HUDEP-2 (cell line): ENCODE data around the gene RAB43.

Experiments used
- DNase-seq, 76 experiments: peaks; one replicate each; lab custom pipeline; 2025; ENCODE audit not compliant: unreplicated experiment in 76 of 76; lab: John Stamatoyannopoulos, UW

Gene RAB43

DNA sequence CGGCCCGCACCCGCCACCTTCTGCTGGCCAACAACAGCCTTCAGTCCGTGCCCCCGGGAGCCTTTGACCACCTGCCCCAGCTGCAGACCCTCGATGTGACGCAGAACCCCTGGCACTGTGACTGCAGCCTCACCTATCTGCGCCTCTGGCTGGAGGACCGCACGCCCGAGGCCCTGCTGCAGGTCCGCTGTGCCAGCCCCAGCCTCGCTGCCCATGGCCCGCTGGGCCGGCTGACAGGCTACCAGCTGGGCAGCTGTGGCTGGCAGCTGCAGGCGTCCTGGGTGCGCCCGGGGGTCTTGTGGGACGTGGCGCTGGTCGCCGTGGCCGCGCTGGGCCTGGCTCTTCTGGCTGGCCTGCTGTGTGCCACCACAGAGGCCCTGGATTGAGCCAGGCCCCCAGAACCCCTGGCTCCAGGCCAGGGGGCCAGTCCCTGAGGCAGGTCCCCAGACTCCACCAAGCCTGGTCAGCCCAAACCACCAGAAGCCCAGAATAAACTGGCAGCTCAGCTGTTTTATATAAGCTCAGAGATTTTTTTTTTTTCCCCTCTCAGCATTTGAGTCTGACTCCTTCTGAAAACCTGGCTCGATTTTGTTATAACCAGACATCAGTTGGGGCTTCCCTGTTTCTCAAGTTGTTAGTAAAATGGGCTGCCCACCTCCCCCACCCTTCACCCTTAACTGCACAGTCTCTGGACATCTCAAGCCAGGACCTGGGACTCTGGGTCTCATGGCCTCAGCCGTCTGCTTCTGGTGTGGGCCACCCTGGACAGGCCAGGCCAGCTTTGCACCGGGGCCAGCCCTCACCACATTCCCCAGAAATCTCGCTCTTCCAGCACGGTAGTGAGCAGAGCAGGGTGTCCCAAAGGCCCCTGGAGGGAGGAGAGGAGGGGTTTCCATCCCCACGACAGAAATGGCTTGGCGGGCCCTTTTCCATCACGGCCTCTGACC is 59.4 kb downstream of the RAB43 start:
- DNase-seq: no peak

- no peak for DNase-seq
These were observed 60.3 kb downstream of the RAB43 start for GRCh38 chr3:129061023-129061887.

- DNase-seq: no peak
These were observed 61.2 kb downstream of the RAB43 start, which contains the start of gene GP9 for GRCh38 chr3:129060276-129061022. TSS of gene GP9 (plus strand) at chr3:129060779. CDS start at chr3:129061740, 961 bp downstream.

- no peak for DNase-seq
These were observed 62.2 kb downstream of the RAB43 start for GRCh38 chr3:129059311-129059958.

GRCh38 chr3:129058441-129059200 is 63.0 kb downstream of the RAB43 start:
- peak in 18 of 76 experiments; percentile 2 to 36 (median 19) for DNase-seq

DNA sequence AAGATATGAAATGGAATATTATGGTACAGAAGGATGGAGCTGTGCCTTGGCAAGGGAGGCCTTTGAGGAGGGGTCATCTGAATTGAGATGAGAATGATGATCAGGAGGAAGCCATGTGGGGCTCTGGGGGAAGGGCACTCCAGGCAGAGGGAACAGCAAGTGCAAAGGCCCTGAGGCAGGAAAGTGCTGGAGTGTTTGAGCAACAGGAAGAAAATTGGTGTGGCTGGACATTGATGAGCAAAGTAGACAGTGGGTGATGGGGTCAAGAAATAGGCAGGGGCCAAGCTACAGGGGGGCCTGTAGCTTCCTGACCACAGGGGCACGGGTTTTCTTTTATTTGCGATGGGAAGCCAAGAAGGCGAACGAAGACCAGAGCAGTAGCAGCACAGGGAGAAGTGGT is 64.4 kb downstream of the RAB43 start:
- DNase-seq: no peak

- peak in 74 of 76 experiments; percentile 11 to 85 (median 57) for DNase-seq
These were observed 65.0 kb downstream of the RAB43 start for GRCh38 chr3:129056451-129057173.

DNA sequence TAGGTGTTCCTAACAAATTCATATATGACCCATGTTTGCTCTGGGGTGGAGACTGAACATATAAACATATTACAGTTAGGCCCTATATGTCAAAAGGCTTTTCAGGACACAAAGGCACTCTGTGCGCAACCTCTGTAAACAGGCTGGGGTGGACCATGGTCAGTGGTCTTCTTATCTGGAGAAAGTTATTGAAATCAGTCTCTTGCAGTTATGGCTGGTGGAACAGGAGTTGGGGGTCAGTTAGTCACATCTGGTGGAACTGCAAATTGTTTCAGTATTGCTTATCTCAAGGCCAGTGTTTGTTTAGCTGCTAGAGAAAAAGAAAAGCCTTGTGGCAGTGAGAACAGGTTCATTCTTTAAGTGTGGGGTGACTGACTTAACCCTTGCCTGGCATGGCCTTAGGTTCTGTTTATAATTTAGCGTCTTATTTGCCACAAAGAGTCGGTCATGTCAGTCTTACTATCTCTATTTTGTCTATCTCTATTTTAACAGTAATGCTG is 66.9 kb downstream of the RAB43 start:
- DNase-seq: peak in 27 of 76 experiments; percentile 5 to 59 (median 28)

DNA sequence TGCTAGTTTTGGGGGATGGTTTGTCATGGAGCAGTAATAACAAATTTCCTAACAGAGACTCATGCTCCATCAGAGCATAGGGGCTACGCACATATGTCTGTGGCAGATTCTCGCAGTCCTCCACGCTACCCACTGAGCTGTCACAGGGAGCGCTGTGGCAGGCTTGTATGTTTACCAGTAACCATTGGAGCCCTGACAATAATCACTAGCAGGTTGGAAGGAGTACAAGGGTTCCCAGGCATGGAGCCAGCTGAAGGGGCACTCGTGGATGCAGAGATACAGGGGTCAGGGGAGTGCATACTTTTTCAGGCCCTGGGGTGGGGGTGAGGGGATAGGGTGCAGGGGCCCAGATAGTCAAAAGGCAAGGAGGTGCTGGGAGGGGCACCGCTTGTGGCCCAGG is 68.9 kb downstream of the RAB43 start:
- DNase-seq: peak in 50 of 76 experiments; percentile 3 to 70 (median 36)

GRCh38 chr3:129051871-129052340 is 69.7 kb downstream of the RAB43 start:
- DNase-seq: peak in 13 of 76 experiments; percentile 6 to 58 (median 19)

DNA sequence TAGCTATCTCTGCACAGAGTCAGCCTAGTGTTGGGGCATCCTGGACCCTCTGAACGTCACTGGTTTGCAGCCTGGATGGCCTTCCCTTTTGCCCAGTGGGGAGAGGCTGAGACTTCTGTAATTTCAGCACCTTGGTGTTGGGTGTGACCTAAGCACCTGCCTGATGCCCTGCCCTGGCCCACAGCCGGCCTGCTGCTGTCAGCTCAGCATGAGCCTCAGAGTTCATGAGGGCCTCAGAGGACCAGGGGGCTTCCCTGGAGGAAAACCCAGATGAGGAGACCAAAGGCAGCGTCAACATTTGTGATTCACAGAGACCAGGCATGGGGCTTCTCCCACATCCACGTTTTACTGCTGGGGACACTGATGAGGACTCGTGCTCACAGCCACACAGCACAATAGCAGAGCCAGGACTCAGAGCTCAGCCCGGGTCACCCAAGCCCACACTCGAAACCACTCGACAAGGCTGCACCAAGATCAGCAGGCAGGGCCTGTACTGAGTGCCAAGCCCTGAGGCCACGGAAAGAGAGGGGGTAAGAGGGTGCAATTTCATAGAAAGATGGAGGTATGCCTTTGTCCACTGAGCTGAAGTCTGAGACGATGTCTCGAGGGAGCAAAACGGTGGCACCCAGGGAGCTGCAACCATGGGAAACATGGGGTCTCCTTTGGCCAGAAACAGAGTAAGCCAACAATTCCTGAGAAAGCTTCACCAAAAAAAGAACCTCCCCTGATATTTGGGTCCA is 70.9 kb downstream of the RAB43 start:
- DNase-seq: no peak

DNA sequence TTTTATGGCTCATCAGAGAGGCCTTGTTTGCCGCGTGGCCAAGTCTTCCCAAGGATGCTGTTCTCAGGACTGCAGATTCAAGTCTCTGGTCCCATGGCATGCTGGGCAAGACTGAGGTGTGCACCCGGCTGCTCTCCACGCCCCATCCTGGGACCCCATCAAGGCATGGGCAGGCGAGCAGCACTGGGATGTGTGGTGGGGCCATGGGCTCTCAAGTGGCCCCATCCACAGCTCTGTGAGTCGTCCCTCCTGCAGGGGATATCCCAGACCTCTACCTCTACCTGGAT is 74.1 kb downstream of the RAB43 start:
- no peak for DNase-seq

DNA sequence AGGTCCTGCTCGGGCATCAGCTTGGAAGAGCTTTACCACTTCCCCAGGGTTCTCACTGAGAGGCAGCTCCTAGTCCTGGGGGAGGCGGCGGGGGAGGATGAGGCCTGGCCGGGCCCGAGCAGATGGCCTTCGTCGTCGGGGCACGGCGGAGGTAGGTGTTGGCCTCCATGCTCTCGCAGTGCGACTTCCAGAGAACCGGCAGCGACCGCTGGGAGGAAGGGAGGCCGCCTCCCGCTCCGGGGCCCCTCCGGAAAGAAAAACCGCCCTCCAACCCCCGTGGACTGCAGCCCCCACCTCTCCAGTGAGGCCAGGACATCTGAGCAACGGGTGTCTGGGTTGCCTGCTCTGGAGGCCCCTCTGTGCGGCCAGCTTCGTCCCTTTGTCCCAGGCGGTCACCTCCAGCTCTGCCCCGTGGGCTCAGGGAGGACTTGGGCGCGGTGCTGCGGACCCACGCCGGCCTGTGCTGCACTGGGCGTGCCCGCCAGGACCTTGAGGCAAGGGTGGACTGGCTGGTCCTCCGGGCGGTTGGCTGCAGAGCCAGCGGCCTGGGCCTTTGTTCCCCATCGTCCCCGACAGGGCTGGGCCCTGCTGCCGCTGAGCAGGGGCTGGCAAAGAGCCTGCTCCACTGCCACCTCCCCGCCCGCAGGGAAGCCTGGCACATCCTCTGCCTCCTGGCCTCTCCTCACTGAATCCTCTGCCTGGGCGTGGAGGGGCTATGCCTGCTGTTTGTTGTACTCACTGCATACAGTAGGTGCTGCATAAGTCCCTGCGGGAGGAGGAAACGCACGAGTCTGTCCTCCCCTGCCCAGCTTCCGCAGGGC is 74.7 kb downstream of the RAB43 start:
- no peak for DNase-seq

DNA sequence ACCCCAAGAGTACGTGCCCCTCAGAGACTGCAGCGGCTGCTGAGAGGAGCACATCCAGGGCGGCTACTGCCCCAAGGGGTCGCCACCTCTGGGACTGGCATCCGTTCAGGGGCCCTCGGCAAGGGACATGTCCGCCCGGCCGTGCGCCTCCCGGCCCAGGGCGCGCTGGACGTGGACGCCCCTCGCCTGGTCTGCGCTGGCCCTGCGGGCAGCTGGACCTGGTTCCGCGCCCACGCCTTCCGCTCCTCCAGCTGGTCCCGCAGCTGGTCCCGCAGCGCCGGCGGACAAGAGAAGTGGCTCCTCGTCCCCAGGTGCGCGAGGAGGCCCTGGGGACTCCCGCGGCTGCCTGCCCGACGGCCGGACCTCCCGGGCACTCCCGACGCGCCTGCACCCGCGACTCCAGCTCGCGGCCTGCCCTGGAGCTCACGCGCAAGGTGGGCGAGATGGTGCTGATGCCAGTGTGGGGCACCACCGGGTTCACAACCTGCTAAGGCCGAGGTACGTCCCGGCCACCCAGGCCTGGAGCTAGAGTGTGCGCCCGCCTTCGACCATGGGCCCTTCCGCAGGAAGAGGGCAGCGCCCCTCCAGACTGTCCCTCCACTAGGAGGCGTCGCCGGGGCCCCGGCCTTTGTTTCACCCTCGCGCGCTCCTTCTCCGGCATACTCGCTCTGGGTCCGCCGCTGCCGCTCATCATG is 75.4 kb downstream of the RAB43 start:
- no peak for DNase-seq

DNA sequence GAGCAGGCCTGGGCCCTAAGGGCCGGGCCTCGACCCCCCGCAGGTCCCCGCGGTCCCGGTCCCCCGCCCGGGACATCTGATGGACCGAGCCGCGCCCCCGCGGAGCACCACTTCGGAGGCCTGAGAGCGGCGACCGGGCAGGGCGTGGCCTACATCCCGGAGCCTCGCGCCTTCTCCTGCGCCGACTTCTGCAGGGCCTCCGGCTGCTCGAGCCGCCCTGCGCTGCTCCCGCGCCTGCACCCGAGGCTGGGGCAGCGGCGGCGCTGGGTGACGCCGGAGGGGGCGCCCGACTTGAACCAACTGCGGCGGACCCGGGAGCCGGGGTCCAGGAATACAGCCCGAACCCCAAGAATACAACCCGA is 75.9 kb downstream of the RAB43 start:
- no peak for DNase-seq

DNA sequence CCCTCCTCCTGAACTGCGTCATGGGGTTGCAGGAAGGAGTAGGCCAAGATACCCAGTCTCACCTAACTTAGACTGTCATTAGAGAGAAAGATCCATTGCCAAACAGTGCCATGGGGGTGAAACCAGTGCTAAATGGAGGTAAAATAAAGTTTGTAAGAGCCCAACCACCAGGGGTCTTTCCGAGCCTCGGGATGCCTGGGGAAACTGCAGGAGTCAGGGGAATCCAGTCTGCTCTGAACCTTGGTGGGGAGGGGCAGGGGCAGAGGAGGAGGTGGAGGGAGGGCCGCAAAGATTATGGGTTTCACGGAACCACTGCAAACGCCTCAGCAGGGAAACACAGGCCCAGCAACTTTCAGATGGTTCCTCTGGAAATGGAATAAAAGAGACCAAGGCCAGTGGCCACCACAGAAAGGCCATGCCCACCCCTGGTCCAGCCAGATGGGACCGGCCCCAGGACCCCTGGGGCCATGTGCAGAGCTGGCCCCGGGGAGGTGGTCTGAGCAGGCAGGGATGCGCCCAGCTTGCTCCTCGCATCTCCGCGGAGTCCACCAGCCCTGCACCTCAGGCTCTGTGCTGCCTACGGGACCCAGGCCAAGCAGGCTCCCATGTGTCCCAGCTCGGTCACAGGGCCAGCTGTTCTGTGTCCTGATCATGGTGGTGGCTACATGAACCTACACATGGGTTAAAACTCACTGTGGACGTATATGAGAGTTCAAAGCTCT is 80.9 kb downstream of the RAB43 start:
- DNase-seq: no peak
